K562 (cell line): ENCODE results near the gene PLXND1. TPM values are rescaled to one million over a fixed set of nuclear protein-coding genes. Genes with fewer than 3 reads are reported as not detected.

Source experiments
- ATAC-seq: fragments of 200-7000 bp; cut with Tn5 transposase; 3 replicates; pipeline ENCODE4 v1.9.1; 2020; ENCODE audit warnings: moderate library complexity
- BruUV-seq: library from RNA; stranded (reverse); fragments of 400-500 nt; replicated peaks from 2 replicates; lab custom pipeline; 2021; lab: Mats Ljungman, UMichigan
- CTCF ChIA-PET: fragments of 300-600 bp; formaldehyde crosslinking; extraction: SDS; loops from one replicate; lab custom pipeline; 2021; ENCODE audit warnings: low intra/inter-chr PET ratio; lab: Yijun Ruan, JAX
- POLR2A ChIA-PET: fragments of 300-600, 350-650 bp; sonication (Branson Sonifier 250); formaldehyde crosslinking; extraction: SDS; loops from one replicate; lab custom pipeline; 2021; ENCODE audit warnings: antibody characterized with exemption, inconsistent platforms; lab: Yijun Ruan, JAX
- DNase-seq, 4 experiments: peaks; one replicate each; pipeline versions ENCODE4 v3.0.0 to v3.0.0-alpha.2; 2011 to 2018; ENCODE audit warnings: low spot score in 3 of 4, mixed read lengths in 3 of 4; ENCODE audit errors: extremely low read depth in 1 of 4
- FAIRE-seq: peaks from 2 replicates; lab custom pipeline; 2011; peaks lifted over from hg19 to GRCh38; lab: Jason Lieb, UNC
- H2AFZ ChIP-seq: 2 replicates; pipeline ENCODE4 v1.6.0; 2011; ENCODE audit warnings: low read depth, low read length, control low read depth, inconsistent platforms
- H3K27ac ChIP-seq: fragments of 200-600 bp; 3 replicates; pipeline ENCODE4 v1.8.0; 2011; ENCODE audit warnings: low read depth, mild to moderate bottlenecking, control low read depth, inconsistent platforms, low read length, moderate library complexity, mixed read lengths; ENCODE audit errors: extremely low read depth
- H3K27me3 ChIP-seq, 2 experiments: fragments of 300-600 bp in 1 of 2; 2 replicates in 1 of 2; 3 replicates in 1 of 2; pipeline versions ENCODE4 v1.6.0 to v1.8.0; 2011; ENCODE audit warnings: inconsistent platforms in 2 of 2, low read length in 2 of 2, mild to moderate bottlenecking in 1 of 2, mixed read lengths in 1 of 2, moderate library complexity in 1 of 2; ENCODE audit not compliant: control insufficient read depth in 2 of 2, insufficient read depth in 2 of 2
- H3K36me3 ChIP-seq: fragments of 300-600 bp; 3 replicates; pipeline ENCODE4 v1.8.0; 2011; ENCODE audit warnings: mild to moderate bottlenecking, low read length, inconsistent platforms; ENCODE audit not compliant: control insufficient read depth, insufficient read depth
- H3K4me1 ChIP-seq, 2 experiments: fragments of 200-600 bp in 1 of 2; replicated peaks in 1 of 2; 2 replicates in 1 of 2; 3 replicates in 1 of 2; pipeline versions ENCODE4 v1.5.1 to v1.8.0; 2011; ENCODE audit warnings: inconsistent platforms in 2 of 2, low read length in 2 of 2, mild to moderate bottlenecking in 1 of 2, mixed read lengths in 1 of 2, moderate library complexity in 1 of 2; ENCODE audit not compliant: control insufficient read depth in 2 of 2, insufficient read depth in 2 of 2
- H3K4me2 ChIP-seq: 2 replicates; pipeline ENCODE4 v1.6.1; 2011; ENCODE audit warnings: low read length, control low read depth, inconsistent platforms, mixed read lengths; ENCODE audit not compliant: insufficient read depth
- H3K4me3 ChIP-seq: fragments of 200-600 bp; sonication (generic), shearing (Covaris generic); 2 replicates; pipeline ENCODE4 v1.5.1; 2016; ENCODE audit warnings: control low read depth, inconsistent platforms
- H3K79me2 ChIP-seq: fragments of 200-600 bp; 3 replicates; pipeline ENCODE4 v1.8.0; 2011; ENCODE audit warnings: low read length, inconsistent platforms; ENCODE audit not compliant: control insufficient read depth, insufficient read depth
- H3K9ac ChIP-seq, 2 experiments: 2 replicates each; pipeline versions ENCODE4 v1.6.0 to v1.6.1; 2011; ENCODE audit warnings: low read depth in 2 of 2, low read length in 2 of 2, control low read depth in 1 of 2, inconsistent platforms in 1 of 2, mild to moderate bottlenecking in 1 of 2, mixed read lengths in 1 of 2; ENCODE audit not compliant: insufficient read depth in 1 of 2
- H3K9me1 ChIP-seq: one replicate; pipeline ENCODE4 v1.6.0; 2011; ENCODE audit warnings: inconsistent platforms, mild to moderate bottlenecking, low read length, moderate library complexity; ENCODE audit not compliant: control insufficient read depth, insufficient read depth
- H3K9me3 ChIP-seq: replicated peaks from 2 replicates; pipeline ENCODE4 v1.5.1; 2011; ENCODE audit warnings: low read depth, low read length, inconsistent platforms; ENCODE audit not compliant: control insufficient read depth, insufficient read depth
- H4K20me1 ChIP-seq: replicated peaks from 2 replicates; pipeline ENCODE4 v1.6.1; 2011; ENCODE audit warnings: low read length, inconsistent platforms, mixed read lengths; ENCODE audit not compliant: control insufficient read depth, insufficient read depth
- DMBX1 ChIP-seq: fragments of 250-450 bp; sonication (Bioruptor Pico); IDR thresholded peaks from 2 replicates; pipeline ENCODE4 v1.8.0; 2022; ENCODE audit warnings: inconsistent platforms, mild to moderate bottlenecking, moderate library complexity, borderline replicate concordance
- MCM7 ChIP-seq, 2 experiments: fragments of 450-650 bp; IDR thresholded peaks; 2 replicates each; pipeline ENCODE4 v1.6.1; 2016 to 2018
- NFE2L1 ChIP-seq: fragments of 450-650 bp; IDR thresholded peaks from 2 replicates; pipeline ENCODE4 v1.6.1; 2016; ENCODE audit warnings: missing genetic modification characterization, low read depth, mild to moderate bottlenecking, missing compliant biosample characterization, moderate library complexity, borderline replicate concordance
- PTBP1 ChIP-seq: fragments of 200-400 bp; formaldehyde crosslinking; IDR thresholded peaks from 2 replicates; pipeline ENCODE4 v1.6.1; 2017; ENCODE audit warnings: low read depth, low read length
- PTRF ChIP-seq: fragments of 450-650 bp; IDR thresholded peaks from 2 replicates; pipeline ENCODE4 v1.6.1; 2016; ENCODE audit warnings: mild to moderate bottlenecking, missing genetic modification characterization, missing compliant biosample characterization
- TFAM ChIP-seq: fragments of 250-450 bp; sonication (Bioruptor Pico); conservative IDR thresholded peaks from 2 replicates; pipeline ENCODE4 v1.5.0; 2021; ENCODE audit warnings: mild to moderate bottlenecking, moderate library complexity
- ZBTB8A ChIP-seq: fragments of 450-650 bp; IDR thresholded peaks from 2 replicates; pipeline ENCODE4 v1.6.1; 2018; ENCODE audit warnings: mild to moderate bottlenecking, moderate library complexity; ENCODE audit not compliant: partially characterized antibody
- ZNF23 ChIP-seq: fragments of 250-450 bp; sonication (Bioruptor Pico); IDR thresholded peaks from 2 replicates; pipeline ENCODE4 v1.4.0; 2020; ENCODE audit warnings: mild to moderate bottlenecking
- ZNF75A ChIP-seq: fragments of 450-650 bp; formaldehyde crosslinking; IDR thresholded peaks from 2 replicates; pipeline ENCODE4 v1.4.0; 2020; ENCODE audit warnings: mild to moderate bottlenecking
- ZSCAN29 ChIP-seq: fragments of 450-650 bp; IDR thresholded peaks from 2 replicates; pipeline ENCODE4 v1.6.1; 2017
- WGBS: fragments of 100-300 bp; shearing (Covaris generic); methylation state at CpG from one replicate; pipeline ENCODE4 v1.1.6; 2016; ENCODE audit warnings: low coverage, mixed read lengths; ENCODE audit not compliant: insufficient coverage; ENCODE audit errors: missing lambda C conversion rate; 5-methylcytosine and 5-hydroxymethylcytosine counted together
- in situ Hi-C: fragments of 300-500 bp; cut with MboI; formaldehyde crosslinking; loops from 4 replicates; pipeline ENCODE4 v1.15.0; 2018; ENCODE audit warnings: inconsistent platforms, mixed read lengths
- intact Hi-C: fragments of 100-400 bp; cut with micrococcal nuclease; formaldehyde crosslinking; loops from 2 replicates; pipeline ENCODE4 v1.14.2; 2022
- polyA plus RNA-seq, 8 experiments: library from polyadenylated mRNA; depleted of rRNA in 4 of 8; stranded (reverse) in 5 of 8; unstranded in 3 of 8; fragments of >200 nt; fragmentation: Nextera tagmentation in 2 of 8; fragmentation: Illumina TruSeq in 1 of 8; extraction: Ambion mirVana in 2 of 8; extraction: Trizol in 1 of 8; gene quantifications; 2 replicates each; pipeline versions ENCODE4 v1.2.1 to v1.2.3, GENCODE V29; 2011 to 2014; ENCODE audit warnings: inconsistent platforms in 1 of 8, missing spikeins in 1 of 8
- total RNA-seq, 7 experiments: library from RNA; depleted of rRNA in 6 of 7; stranded (reverse); fragments of >200 nt in 6 of 7; fragmentation: Illumina TruSeq in 2 of 7; extraction: Trizol in 2 of 7; gene quantifications; 2 replicates each; pipeline versions ENCODE4 v1.2.1 to v1.2.3, GENCODE V29; 2011 to 2021; ENCODE audit warnings: low replicate concordance in 1 of 7
- TF ChIP-seq, protein P1 (sequence below): sonication (generic); formaldehyde crosslinking; IDR thresholded peaks from 2 replicates; pipeline ENCODE4 v1.8.0; 2022; ENCODE audit warnings: mild to moderate bottlenecking, missing genetic modification reagents

The PLXND1 gene
- total and polyA plus RNA-seq, 9 of the 15 experiments (the other 6 are each of a cell fraction or from before 2014, with no cell fraction given) = 0.34 to 28.8 (median 14.0) TPM

DNA sequence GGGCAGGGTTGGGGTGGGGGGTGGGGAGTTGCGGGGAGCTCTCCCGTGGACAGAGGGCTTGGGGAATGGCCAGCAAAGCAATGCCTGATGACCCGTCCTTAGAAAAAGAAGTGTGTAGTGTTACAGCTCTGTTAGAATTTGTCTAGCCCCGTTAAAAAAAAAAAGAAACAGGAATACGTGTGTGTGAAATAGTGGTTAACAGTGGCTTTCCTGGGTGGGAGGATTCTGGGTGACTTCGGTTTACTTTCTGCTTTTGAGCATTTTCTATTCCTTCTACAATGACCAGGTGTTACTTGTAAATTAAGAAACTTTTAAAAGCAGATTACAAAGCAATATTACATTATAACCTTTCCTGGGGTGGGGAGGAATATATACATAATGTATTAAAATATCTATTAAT is 38.5 kb downstream of the PLXND1 start:
- H3K27ac ChIP-seq = no peak overlapping the region
- H3K9me1 ChIP-seq = no peaks in the 10 kb centered on the region
- H3K4me1 ChIP-seq = peaks cover 0 to 12% of the 10 kb centered on the region in 2 experiments; a peak in 2 of 5 replicates
- in situ Hi-C loops (no loop called here), intact Hi-C loops (no loop called here)
- BruUV-seq = no TSS peak
- H3K4me2 ChIP-seq = no peak overlapping the region
- POLR2A ChIA-PET = no interaction called here
- no peaks in the 10 kb centered on the region for H3K79me2 ChIP-seq
- peaks cover 10% of the 10 kb centered on the region; the same call in 1 of the 3 replicates for H3K36me3 ChIP-seq
- no peak for DNase-seq
- no peak for ATAC-seq
- no peaks in the 10 kb centered on the region for H4K20me1 ChIP-seq
- no peak overlapping the region for H3K4me3 ChIP-seq
- no peak overlapping the region for H3K9ac ChIP-seq
- WGBS = 50% methylated on average over 4 of the region's 6 CpGs
- CTCF ChIA-PET = no interaction called here
- TF ChIP-seq, protein P1, sequence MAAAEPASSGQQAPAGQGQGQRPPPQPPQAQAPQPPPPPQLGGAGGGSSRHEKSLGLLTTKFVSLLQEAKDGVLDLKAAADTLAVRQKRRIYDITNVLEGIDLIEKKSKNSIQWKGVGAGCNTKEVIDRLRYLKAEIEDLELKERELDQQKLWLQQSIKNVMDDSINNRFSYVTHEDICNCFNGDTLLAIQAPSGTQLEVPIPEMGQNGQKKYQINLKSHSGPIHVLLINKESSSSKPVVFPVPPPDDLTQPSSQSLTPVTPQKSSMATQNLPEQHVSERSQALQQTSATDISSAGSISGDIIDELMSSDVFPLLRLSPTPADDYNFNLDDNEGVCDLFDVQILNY (CRISPR knock-in tag) = no peak
- TF ChIP-seq ZSCAN29 = no peak
- TF ChIP-seq TFAM = no peak
- no peak for TF ChIP-seq MCM7 (IDR thresholded peaks at IDR 0.05)
- TF ChIP-seq DMBX1 = no peak
- no peak for TF ChIP-seq PTBP1
- TF ChIP-seq ZNF23 (CRISPR knock-in tag) = no peak
- TF ChIP-seq ZNF75A = no peak
- TF ChIP-seq PTRF (tag) = no peak
- no peak for TF ChIP-seq ZBTB8A
- TF ChIP-seq NFE2L1 (tag) = no peak
- H3K27me3 ChIP-seq = no peaks in the 10 kb centered on the region
- FAIRE-seq = no peak
- no peaks in the 10 kb centered on the region for H3K9me3 ChIP-seq
- H2AFZ ChIP-seq = no peak overlapping the region
